Adipocyte (in vitro differentiated cells): Measurements from ENCODE around the gene MACROH2A1.

Source experiments
- DNase-seq: peaks from one replicate; pipeline ENCODE4 v3.0.0-alpha.2; 2015; ENCODE audit warnings: low read depth
- H3K27me3 ChIP-seq: replicated peaks from 2 replicates; pipeline ENCODE4 v1.7.0; 2013; ENCODE audit warnings: mild to moderate bottlenecking, low read length, moderate library complexity; ENCODE audit not compliant: control insufficient read depth, insufficient read depth
- H3K36me3 ChIP-seq: 2 replicates; pipeline ENCODE4 v1.7.0; 2013; ENCODE audit warnings: low read length, mild to moderate bottlenecking, moderate library complexity; ENCODE audit not compliant: control insufficient read depth, insufficient read depth, severe bottlenecking
- H3K4me1 ChIP-seq: 2 replicates; pipeline ENCODE4 v1.7.0; 2013; ENCODE audit warnings: mild to moderate bottlenecking, low read length, moderate library complexity; ENCODE audit not compliant: control insufficient read depth, insufficient read depth
- H3K4me3 ChIP-seq: 2 replicates; pipeline ENCODE4 v1.7.0; 2013; ENCODE audit warnings: mild to moderate bottlenecking, low read length, moderate library complexity
- H3K9ac ChIP-seq: 2 replicates; pipeline ENCODE4 v1.7.0; 2013; ENCODE audit warnings: mild to moderate bottlenecking, low read length, moderate library complexity
- H3K9me3 ChIP-seq: 2 replicates; pipeline ENCODE4 v1.7.0; 2013; ENCODE audit warnings: mild to moderate bottlenecking, low read length, moderate library complexity; ENCODE audit not compliant: control insufficient read depth

The MACROH2A1 gene

DNA sequence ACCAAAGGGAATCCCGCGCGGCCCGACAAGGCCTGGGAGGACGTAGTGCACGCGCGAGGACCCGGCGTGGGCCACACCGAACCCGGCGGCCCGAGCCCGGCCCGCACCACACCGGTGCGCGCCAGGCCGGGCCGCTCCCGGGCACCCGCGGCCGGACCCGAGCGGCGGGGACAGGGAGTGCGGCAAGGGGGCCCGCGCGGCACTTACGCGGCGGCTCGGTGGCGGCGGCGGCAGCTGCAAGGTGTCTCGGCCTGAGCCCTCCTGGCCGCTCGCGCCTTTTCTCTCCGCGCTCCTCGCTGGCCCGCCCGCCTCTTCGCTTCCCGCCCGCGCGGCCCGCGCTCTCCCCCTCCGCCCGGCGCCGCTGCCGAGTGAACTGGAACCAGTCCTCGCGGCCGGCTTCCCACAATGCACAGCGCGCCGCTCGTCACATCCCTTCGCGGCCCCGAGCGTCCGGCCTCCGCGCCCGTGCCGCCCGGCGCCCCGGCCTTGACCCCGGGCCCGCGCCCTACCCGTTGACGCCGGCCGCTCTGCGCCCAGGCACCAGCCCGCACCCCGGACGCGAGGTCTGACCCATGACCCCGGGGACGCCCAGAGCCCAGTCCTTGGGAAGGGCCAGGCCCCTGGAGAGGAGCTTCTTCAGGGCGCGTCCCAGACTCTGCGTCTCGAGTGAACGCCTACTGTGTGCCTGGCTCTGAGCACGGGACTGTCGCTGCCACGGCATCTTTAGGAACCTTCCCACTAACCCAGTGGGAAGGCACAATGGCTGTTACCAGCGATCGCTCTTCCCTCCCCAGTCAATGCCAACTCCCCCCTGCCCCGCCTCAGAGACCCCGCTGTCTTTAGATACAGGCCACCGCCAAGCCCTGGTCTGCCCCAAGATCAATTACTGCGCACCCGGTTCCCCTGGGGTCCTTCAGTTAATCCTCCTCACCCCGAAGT is at the start of gene MACROH2A1:
Gene MACROH2A1, minus strand, starts transcription at position 377 of the 939 bp plus-strand sequence. CDS start 10,138 bp downstream, outside the sequence.
- Histone ChIP-seq H3K9ac (peak within 1 kb of the TSS; percentile 94), H3K27me3 (no peaks in the 10 kb centered on the region), H3K9me3 (no peaks in the 10 kb centered on the region), H3K36me3 (no peaks in the 10 kb centered on the region), H3K4me3 (peak within 1 kb of the TSS; percentile 91), H3K4me1 (peaks cover 21% of the 10 kb centered on the region)
- DNase-seq: peak; percentile 97

DNA sequence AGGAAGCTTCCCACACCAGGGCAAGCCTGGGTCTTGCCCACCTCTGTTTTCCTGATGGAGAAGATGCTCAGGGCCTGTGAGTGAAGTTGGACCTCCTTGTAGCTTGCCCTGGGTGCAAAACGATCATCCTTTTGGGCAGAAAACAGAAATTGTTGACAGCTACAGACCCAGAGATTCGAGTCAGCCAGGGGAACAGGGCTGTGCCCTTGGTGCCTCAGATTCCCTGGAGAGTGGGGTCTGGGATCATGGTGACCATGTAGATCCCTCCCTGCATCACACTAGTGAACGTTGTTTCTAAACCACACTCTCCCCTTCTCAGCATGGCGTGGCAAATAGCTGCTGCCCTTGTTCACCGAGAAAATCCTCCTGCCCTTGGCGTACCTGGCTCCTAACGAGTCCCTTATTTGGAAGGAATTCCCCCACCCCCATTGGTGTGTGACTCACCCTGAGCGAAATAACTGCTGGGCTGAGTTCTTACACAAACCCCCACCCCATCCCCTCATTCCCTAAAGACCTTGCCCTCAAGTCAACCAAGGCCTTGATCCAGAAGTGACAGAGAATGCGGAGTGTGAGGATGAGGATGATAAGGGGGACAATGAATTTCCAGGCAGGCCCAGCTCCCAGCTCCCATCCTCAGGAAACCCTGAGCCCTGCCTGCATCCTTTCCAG is 49.2 kb upstream of the MACROH2A1 start:
- H3K27me3 ChIP-seq: peaks cover 14% of the 10 kb centered on the region

DNA sequence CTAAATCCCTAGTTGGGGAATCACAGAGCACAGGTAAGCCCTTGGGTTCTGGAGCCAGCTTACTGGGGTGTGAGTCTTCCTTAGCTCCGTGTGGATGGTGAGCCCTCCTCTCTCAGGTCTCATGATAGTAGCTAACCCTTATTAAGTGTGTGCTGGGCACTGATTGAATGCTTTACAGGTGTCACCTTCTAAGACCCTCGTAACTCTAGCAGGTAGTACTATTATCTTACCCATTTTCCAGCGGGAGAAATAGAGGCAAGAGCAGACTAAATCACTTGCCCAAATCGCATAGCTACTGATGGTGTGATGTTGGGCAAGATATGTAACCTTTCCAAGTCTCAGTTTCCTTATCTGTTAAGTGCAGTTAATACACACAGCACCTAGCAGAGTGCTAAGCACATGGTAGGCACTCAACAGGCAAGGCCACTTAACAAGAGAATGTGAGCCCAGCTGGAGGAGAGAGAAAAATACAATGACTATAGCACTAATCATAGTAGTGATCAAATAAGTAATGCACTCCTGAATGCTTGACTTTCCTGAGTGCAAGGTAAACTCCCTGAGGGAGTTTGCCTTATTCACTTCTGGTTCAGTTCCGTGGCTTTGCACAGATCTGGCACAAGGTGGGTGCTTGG is 48.4 kb upstream of the MACROH2A1 start, which contains the start of gene DCANP1:
Gene DCANP1, minus strand, starts transcription at position 51 of the 632 bp plus-strand sequence. CDS start 240 bp downstream, outside the sequence.
- no peak within 1 kb of the TSS for H3K9ac ChIP-seq
- no peaks in the 10 kb centered on the region for H3K36me3 ChIP-seq
- no peaks in the 10 kb centered on the region for H3K9me3 ChIP-seq
- peaks cover 14% of the 10 kb centered on the region for H3K27me3 ChIP-seq
- peaks cover 11% of the 10 kb centered on the region for H3K4me1 ChIP-seq
- DNase-seq: no peak
- no peak within 1 kb of the TSS for H3K4me3 ChIP-seq

More for the DNA sequence above, 49.2 kb upstream of the MACROH2A1 start:
- Histone ChIP-seq H3K9me3 (no peaks in the 10 kb centered on the region), H3K4me1 (peaks cover 11% of the 10 kb centered on the region), H3K9ac (no peak overlapping the region), H3K4me3 (no peak overlapping the region), H3K36me3 (no peaks in the 10 kb centered on the region)
- DNase-seq: no peak

- H3K9ac ChIP-seq: no peak overlapping the region
- no peak for DNase-seq
- no peaks in the 10 kb centered on the region for H3K36me3 ChIP-seq
- H3K4me3 ChIP-seq: no peak overlapping the region
- H3K27me3 ChIP-seq: peaks cover 14% of the 10 kb centered on the region
- no peaks in the 10 kb centered on the region for H3K9me3 ChIP-seq
- H3K4me1 ChIP-seq: peaks cover 11% of the 10 kb centered on the region
Observed at GRCh38 chr5:135446615-135447014, 47.6 kb upstream of the MACROH2A1 start.

- no peak for DNase-seq
Observed at GRCh38 chr5:135446206-135446605, 47.2 kb upstream of the MACROH2A1 start.

GRCh38 chr5:135445306-135445985 is 46.4 kb upstream of the MACROH2A1 start:
- Histone ChIP-seq H3K9me3 (no peaks in the 10 kb centered on the region), H3K27me3 (peaks cover 14% of the 10 kb centered on the region), H3K36me3 (no peaks in the 10 kb centered on the region), H3K4me1 (peaks cover 11% of the 10 kb centered on the region), H3K9ac (no peak overlapping the region), H3K4me3 (no peak overlapping the region)
- no peak for DNase-seq

More at GRCh38 chr5:135446206-135446605, 47.2 kb upstream of the MACROH2A1 start:
- H3K27me3 ChIP-seq: peaks cover 14% of the 10 kb centered on the region
- no peak overlapping the region for H3K9ac ChIP-seq
- peaks cover 11% of the 10 kb centered on the region for H3K4me1 ChIP-seq
- no peak overlapping the region for H3K4me3 ChIP-seq
- H3K9me3 ChIP-seq: no peaks in the 10 kb centered on the region
- no peaks in the 10 kb centered on the region for H3K36me3 ChIP-seq

DNA sequence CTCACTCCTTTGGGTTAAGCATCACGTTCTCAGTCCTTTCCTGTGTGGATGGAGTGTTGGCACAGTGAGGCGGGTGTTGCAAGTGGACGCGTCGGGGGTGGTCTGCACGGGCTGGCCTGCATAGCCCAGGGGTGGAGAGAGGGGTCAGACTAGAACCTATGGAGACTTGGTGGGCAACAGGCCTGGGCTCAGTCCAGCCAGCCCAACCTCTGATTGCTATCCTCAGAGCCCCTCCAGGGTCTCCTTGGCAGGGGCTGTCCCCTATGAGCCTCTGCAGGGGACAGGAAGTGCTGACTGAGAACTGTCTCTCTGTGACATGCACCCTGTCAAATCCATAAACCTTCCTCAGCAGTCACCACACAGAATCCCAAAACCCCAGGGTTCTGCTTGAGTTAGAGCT is 45.9 kb upstream of the MACROH2A1 start:
- Histone ChIP-seq H3K4me1 (peaks cover 5% of the 10 kb centered on the region), H3K36me3 (no peaks in the 10 kb centered on the region), H3K4me3 (no peak overlapping the region), H3K9me3 (no peaks in the 10 kb centered on the region), H3K9ac (no peak overlapping the region), H3K27me3 (peaks cover 14% of the 10 kb centered on the region)
- no peak for DNase-seq

- peaks cover 3% of the 10 kb centered on the region for H3K4me1 ChIP-seq
- no peaks in the 10 kb centered on the region for H3K9me3 ChIP-seq
- H3K4me3 ChIP-seq: no peak overlapping the region
- no peaks in the 10 kb centered on the region for H3K36me3 ChIP-seq
- no peak overlapping the region for H3K9ac ChIP-seq
- DNase-seq: no peak
- peaks cover 14% of the 10 kb centered on the region for H3K27me3 ChIP-seq
Observed at GRCh38 chr5:135444360-135444759, 45.3 kb upstream of the MACROH2A1 start.

- Histone ChIP-seq H3K36me3 (no peaks in the 10 kb centered on the region), H3K9ac (no peak overlapping the region), H3K9me3 (no peaks in the 10 kb centered on the region), H3K27me3 (peaks cover 14% of the 10 kb centered on the region), H3K4me1 (peaks cover 9% of the 10 kb centered on the region), H3K4me3 (no peak overlapping the region)
- DNase-seq: peak; percentile 6
Observed at GRCh38 chr5:135443161-135443960, 44.3 kb upstream of the MACROH2A1 start.
